GM23338 (cell line): ENCODE results near the gene ZBTB7C.

Experiments
- EZH2 ChIP-seq: fragments of 200-600 bp; sonication (generic); IDR thresholded peaks from one replicate; pipeline ENCODE4 v1.8.0; 2017; ENCODE audit warnings: antibody characterized with exemption, mild to moderate bottlenecking, low read depth; ENCODE audit not compliant: unreplicated experiment
- EZH2phosphoT487 ChIP-seq: fragments of 200-600 bp; sonication (generic); IDR thresholded peaks from one replicate; pipeline ENCODE4 v1.8.1; 2018; ENCODE audit warnings: antibody characterized with exemption; ENCODE audit not compliant: unreplicated experiment

DNA sequence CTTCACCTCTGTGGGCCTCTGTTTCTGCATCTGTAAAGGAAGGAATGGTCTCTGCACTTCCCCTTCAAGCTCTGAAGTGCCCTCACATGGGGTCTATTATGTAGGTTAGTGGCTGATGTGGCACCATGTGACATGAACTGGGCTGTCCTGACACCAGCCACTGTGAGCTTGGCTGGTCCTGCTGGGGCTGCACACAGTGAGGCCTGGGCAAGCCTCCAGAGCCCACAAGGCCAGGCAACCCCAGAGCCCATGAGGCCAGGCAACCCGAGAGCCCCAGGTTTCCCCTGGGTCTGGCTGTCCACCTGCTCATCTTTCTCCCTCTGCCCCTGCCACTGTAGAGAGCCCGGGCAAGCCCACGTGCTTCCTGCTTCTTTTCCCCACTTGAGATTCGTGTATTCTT, 328.6 kb downstream of the ZBTB7C start:
- no peak for TF ChIP-seq EZH2phosphoT487
- TF ChIP-seq EZH2, result no peak
